Activated CD8-positive, alpha-beta memory T cell treated with anti-CD3 and anti-CD28 coated beads for 36 hours (primary cell): ENCODE data around the gene LRRFIP2. TPM values are rescaled to one million over a fixed set of nuclear protein-coding genes. Genes with fewer than 3 reads are reported as not detected.
"Not testable (repeated sequence)": the region's sequence is repeated elsewhere in the genome, so short reads cannot be mapped to it uniquely, and the experiment has no call there.

ENCODE experiments used
- CTCF ChIA-PET: fragments of 350-600 bp; sonication (Branson Sonifier 250); formaldehyde crosslinking; loops from one replicate; lab custom pipeline; 2021; ENCODE audit warnings: antibody characterized with exemption; lab: Charles Lee
- POLR2A ChIA-PET: fragments of 350-600 bp; sonication (Branson Sonifier 250); formaldehyde crosslinking; loops from one replicate; lab custom pipeline; 2021; ENCODE audit warnings: antibody characterized with exemption; lab: Charles Lee
- total RNA-seq, 2 experiments: library from RNA; stranded (reverse); gene quantifications; one replicate each; pipeline ENCODE4 v1.2.3, GENCODE V29; 2021

The LRRFIP2 gene
- total RNA-seq, 2 experiments from 2014 or later, result 31.6 to 36.1 TPM

GRCh38 chr3:37154668-37155314 is 19.6 kb downstream of the LRRFIP2 start:
- POLR2A ChIA-PET, result no interaction called here

GRCh38 chr3:37150621-37151020 is 23.8 kb downstream of the LRRFIP2 start:
- CTCF ChIA-PET, result no interaction called here

More at GRCh38 chr3:37154668-37155314, 19.6 kb downstream of the LRRFIP2 start:
- CTCF ChIA-PET, result no interaction called here

GRCh38 chr3:37149257-37149656 is 25.1 kb downstream of the LRRFIP2 start:
- ChIA-PET POLR2A (no interaction called here), CTCF (no interaction called here)

More at GRCh38 chr3:37150621-37151020, 23.8 kb downstream of the LRRFIP2 start:
- POLR2A ChIA-PET, result no interaction called here

GRCh38 chr3:37148208-37148607 is 26.2 kb downstream of the LRRFIP2 start:
- POLR2A ChIA-PET, result interaction anchor here (0.6 kb wide), 1 partner anchor 65 kb away, joined by 3 read pairs; no protein-coding TSS in a partner anchor
- CTCF ChIA-PET, result interaction anchor here (0.6 kb wide), 1 partner anchor 29 kb away, joined by 5 read pairs; no protein-coding TSS in a partner anchor

- CTCF ChIA-PET, result interaction anchor here (0.6 kb wide), 1 partner anchor 28 kb away, joined by 5 read pairs; no protein-coding TSS in a partner anchor
- POLR2A ChIA-PET, result no interaction called here
These were observed 26.7 kb downstream of the LRRFIP2 start for GRCh38 chr3:37147666-37148065.

GRCh38 chr3:37146927-37147326 is 27.5 kb downstream of the LRRFIP2 start:
- CTCF ChIA-PET, POLR2A ChIA-PET: not testable (repeated sequence)

GRCh38 chr3:37145611-37146010 is 28.8 kb downstream of the LRRFIP2 start:
- CTCF ChIA-PET, result no interaction called here
- POLR2A ChIA-PET, result no interaction called here

- ChIA-PET POLR2A (no interaction called here), CTCF (no interaction called here)
These were observed 29.6 kb downstream of the LRRFIP2 start for GRCh38 chr3:37144806-37145205.

GRCh38 chr3:37143821-37144220 is 30.6 kb downstream of the LRRFIP2 start:
- POLR2A ChIA-PET, result no interaction called here

GRCh38 chr3:37141676-37142075 is 32.7 kb downstream of the LRRFIP2 start:
- POLR2A ChIA-PET, result interaction anchor here (0.7 kb wide), 3 partner anchors 111 to 258 kb away, joined by 3 to 7 read pairs (median 4); no protein-coding TSS in a partner anchor
- CTCF ChIA-PET, result no interaction called here

More at GRCh38 chr3:37143821-37144220, 30.6 kb downstream of the LRRFIP2 start:
- CTCF ChIA-PET, result no interaction called here

- CTCF ChIA-PET, result no interaction called here
These were observed 33.4 kb downstream of the LRRFIP2 start for GRCh38 chr3:37140899-37141541.

GRCh38 chr3:37139567-37140052 is 34.8 kb downstream of the LRRFIP2 start:
- ChIA-PET CTCF (interaction anchor here (1.0 kb wide), 1 partner anchor 8 kb away, joined by 3 read pairs; no protein-coding TSS in a partner anchor), POLR2A (no interaction called here)

More at GRCh38 chr3:37140899-37141541, 33.4 kb downstream of the LRRFIP2 start:
- POLR2A ChIA-PET, result interaction anchor here (0.7 kb wide), 1 partner anchor 257 kb away, joined by 4 read pairs; no protein-coding TSS in a partner anchor

- ChIA-PET CTCF (no interaction called here), POLR2A (no interaction called here)
These were observed 35.6 kb downstream of the LRRFIP2 start for GRCh38 chr3:37138816-37139215.

- ChIA-PET POLR2A (no interaction called here), CTCF (interaction anchor here (1.0 kb wide), 1 partner anchor 25 kb away, joined by 3 read pairs; no protein-coding TSS in a partner anchor)
These were observed 36.9 kb downstream of the LRRFIP2 start for GRCh38 chr3:37137516-37137915.

GRCh38 chr3:37136067-37136466 is 38.3 kb downstream of the LRRFIP2 start:
- ChIA-PET POLR2A (no interaction called here), CTCF (no interaction called here)

GRCh38 chr3:37135561-37135960 is 38.8 kb downstream of the LRRFIP2 start:
- POLR2A ChIA-PET, result no interaction called here

GRCh38 chr3:37132334-37132733 is 42.0 kb downstream of the LRRFIP2 start:
- CTCF ChIA-PET, result interaction anchor here (0.7 kb wide), 1 partner anchor 20 kb away, joined by 3 read pairs; no protein-coding TSS in a partner anchor
- POLR2A ChIA-PET, result no interaction called here

More at GRCh38 chr3:37135561-37135960, 38.8 kb downstream of the LRRFIP2 start:
- CTCF ChIA-PET, result no interaction called here

- CTCF ChIA-PET, result no interaction called here
These were observed 42.6 kb downstream of the LRRFIP2 start for GRCh38 chr3:37131860-37132144.

GRCh38 chr3:37130984-37131859 is 43.2 kb downstream of the LRRFIP2 start:
- CTCF ChIA-PET, result interaction anchor here (0.5 to 0.8 kb wide), 2 partner anchors 8 to 29 kb away, joined by 3 read pairs; no protein-coding TSS in a partner anchor

More at GRCh38 chr3:37131860-37132144, 42.6 kb downstream of the LRRFIP2 start:
- POLR2A ChIA-PET, result no interaction called here

More at GRCh38 chr3:37130984-37131859, 43.2 kb downstream of the LRRFIP2 start:
- POLR2A ChIA-PET, result no interaction called here
